ENCODE results near the gene GPR17.
A peak's percentile ranks its signal among the peaks of the same experiment; 100 is the strongest.

The GPR17 gene

GRCh38 chr2:127694986-127695385, 49.0 kb downstream of the GPR17 start:
- DNase-seq (ENCODE audit: low spot score) = no peak

GRCh38 chr2:127695491-127696472, 49.8 kb downstream of the GPR17 start:
- DNase-seq (ENCODE audit: low spot score) = no peak

GRCh38 chr2:127697482-127698180, 51.7 kb downstream of the GPR17 start:
- DNase-seq (ENCODE audit: low spot score) = no peak

- DNase-seq (ENCODE audit: low spot score) = no peak
Observed at GRCh38 chr2:127698553-127699355, 52.8 kb downstream of the GPR17 start.

- DNase-seq (ENCODE audit: low spot score) = no peak
Observed at GRCh38 chr2:127700527-127701192, 54.7 kb downstream of the GPR17 start.

GRCh38 chr2:127701193-127701650, 55.3 kb downstream of the GPR17 start, which contains the start of gene SFT2D3:
TSS of gene SFT2D3 (plus strand) at chr2:127701497. CDS start at chr2:127701529, 32 bp downstream.
- peak; percentile 95 for DNase-seq (ENCODE audit: low spot score)

- peak; percentile 87 for DNase-seq (ENCODE audit: low spot score)
Observed at GRCh38 chr2:127701651-127702394, 55.9 kb downstream of the GPR17 start.

All from left forelimb (tissue), 1 donor.